Activated CD8-positive, alpha-beta T cell treated with anti-CD3 and anti-CD28 coated beads for 36 hours (primary cell): ENCODE data around the gene SZT2. TPM values are rescaled to one million over a fixed set of nuclear protein-coding genes. Genes with fewer than 3 reads are reported as not detected.

Experiments
- ATAC-seq: fragments of 200-7000 bp; cut with Tn5 transposase; one replicate; pipeline ENCODE4 v1.10.0; 2021; ENCODE audit warnings: mild to moderate bottlenecking, moderate library complexity
- CTCF ChIA-PET: fragments of 350-600 bp; sonication (Branson Sonifier 250); formaldehyde crosslinking; loops from one replicate; lab custom pipeline; 2021; ENCODE audit warnings: antibody characterized with exemption; lab: Charles Lee
- POLR2A ChIA-PET: fragments of 350-600 bp; sonication (Branson Sonifier 250); formaldehyde crosslinking; loops from one replicate; lab custom pipeline; 2021; ENCODE audit warnings: antibody characterized with exemption; lab: Charles Lee
- DNase-seq: peaks from one replicate; pipeline ENCODE4 v3.0.0-alpha.2; 2020
- H3K27ac Mint-ChIP-seq: one replicate; pipeline ENCODE4 v1.8.0; 2021; ENCODE audit warnings: mild to moderate bottlenecking, mixed read lengths
- H3K27me3 Mint-ChIP-seq: one replicate; pipeline ENCODE4 v1.8.0; 2021; ENCODE audit warnings: mixed read lengths
- H3K36me3 Mint-ChIP-seq: one replicate; pipeline ENCODE4 v1.8.0; 2021; ENCODE audit warnings: low read depth, mixed read lengths
- H3K4me1 Mint-ChIP-seq: one replicate; pipeline ENCODE4 v1.8.0; 2021; ENCODE audit warnings: low read depth, mixed read lengths
- H3K4me3 Mint-ChIP-seq: one replicate; pipeline ENCODE4 v1.8.0; 2021; ENCODE audit warnings: mild to moderate bottlenecking, moderate library complexity, mixed read lengths
- H3K9me3 Mint-ChIP-seq: one replicate; pipeline ENCODE4 v1.8.0; 2021; ENCODE audit warnings: mixed read lengths
- CTCF ChIP-seq: fragments of 200-600 bp; IDR thresholded peaks from one replicate; pipeline ENCODE4 v1.8.0; 2022; ENCODE audit warnings: antibody characterized with exemption, mild to moderate bottlenecking
- intact Hi-C: fragments of 100-400 bp; cut with micrococcal nuclease; formaldehyde crosslinking; loops from one replicate; pipeline ENCODE4 v1.10.0; 2022
- total RNA-seq, 2 experiments: library from RNA; stranded (reverse); gene quantifications; one replicate each; pipeline ENCODE4 v1.2.3, GENCODE V29; 2021

The SZT2 gene
- total RNA-seq, 2 experiments from 2014 or later = 30.1 to 33.3 TPM

DNA sequence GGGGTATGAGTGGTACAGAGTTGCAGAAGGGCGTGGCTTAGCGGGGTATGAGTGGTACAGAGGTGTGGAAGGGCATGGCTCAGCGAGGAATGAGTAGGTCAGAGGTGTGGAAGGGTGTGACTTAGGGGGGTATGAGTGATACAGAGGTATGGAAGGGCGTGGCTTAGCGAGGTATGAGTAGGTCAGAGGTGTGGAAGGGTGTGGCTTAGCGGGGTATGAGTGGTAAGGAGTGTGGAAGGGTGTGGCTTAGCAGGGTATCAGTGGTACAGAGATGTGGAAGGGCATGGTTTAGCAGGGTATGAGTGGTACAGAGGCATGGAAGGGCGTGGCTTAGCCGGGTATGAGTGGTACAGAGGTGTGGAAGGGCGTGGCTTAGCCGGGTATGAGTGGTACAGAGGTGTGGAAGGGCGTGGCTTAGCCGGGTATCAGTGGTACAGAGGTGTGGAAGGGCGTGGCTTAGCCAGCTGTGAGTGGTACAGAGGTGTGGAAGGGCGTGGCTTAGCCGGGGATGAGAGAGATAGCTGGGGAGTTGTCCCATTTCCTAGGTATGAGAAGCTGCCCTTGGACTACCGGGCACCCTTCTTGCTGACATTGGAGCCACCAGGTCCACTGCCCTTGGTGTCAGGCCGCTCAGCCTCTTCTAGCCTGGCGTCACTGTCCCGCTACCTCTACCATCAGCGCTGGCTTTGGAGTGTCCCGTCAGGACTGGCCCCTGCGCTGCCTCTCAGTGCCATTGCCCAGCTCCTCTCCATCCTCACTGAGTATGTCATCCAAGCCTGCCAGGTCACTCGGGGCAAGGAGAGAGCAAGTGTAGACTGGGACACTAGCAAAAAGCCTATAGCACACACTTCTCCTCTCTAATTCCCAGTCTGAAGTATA, 34.2 kb downstream of the SZT2 start:
- DNase-seq (peak; percentile 21), ATAC-seq (peak; percentile 75)
- intact Hi-C loops = no loop called here
- no peak overlapping the region for H3K27ac Mint-ChIP-seq
- no peaks in the 10 kb centered on the region for H3K4me1 Mint-ChIP-seq
- no peaks in the 10 kb centered on the region for H3K27me3 Mint-ChIP-seq
- no peak overlapping the region for H3K4me3 Mint-ChIP-seq
- POLR2A ChIA-PET = interaction anchor here (0.6 to 0.7 kb wide), 2 partner anchors 92 to 1910 kb away, joined by 3 read pairs; no protein-coding TSS in a partner anchor
- TF ChIP-seq CTCF = no peak
- H3K36me3 Mint-ChIP-seq = peaks cover 18% of the 10 kb centered on the region
- H3K9me3 Mint-ChIP-seq = no peaks in the 10 kb centered on the region
- CTCF ChIA-PET = interaction anchor here (1.3 to 2.4 kb wide), 2 partner anchors 9 to 197 kb away, joined by 3 to 11 read pairs; no protein-coding TSS in a partner anchor

DNA sequence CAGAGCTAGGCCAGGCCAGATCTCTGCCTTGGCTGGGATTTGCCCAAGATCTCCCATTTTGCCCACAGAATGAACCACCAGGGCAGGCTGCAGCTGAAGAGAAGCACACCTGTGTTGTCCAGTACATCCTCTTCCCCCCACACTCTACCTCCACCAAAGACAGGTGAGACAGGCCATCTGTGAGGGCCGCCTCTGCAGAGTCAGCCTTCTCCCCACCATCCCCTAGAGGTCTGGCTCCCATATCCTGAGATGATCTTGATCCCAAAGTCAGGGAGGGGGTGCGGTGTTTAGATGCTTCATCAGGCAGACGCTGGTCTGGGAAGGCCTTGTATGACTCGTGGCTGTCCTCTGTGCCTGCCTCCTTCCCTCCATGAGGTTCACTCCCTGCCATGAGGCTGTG, 35.3 kb downstream of the SZT2 start:
- no peaks in the 10 kb centered on the region for H3K4me1 Mint-ChIP-seq
- no peak overlapping the region for H3K4me3 Mint-ChIP-seq
- no peak for ATAC-seq
- POLR2A ChIA-PET = no interaction called here
- no peak overlapping the region for H3K27ac Mint-ChIP-seq
- no peaks in the 10 kb centered on the region for H3K27me3 Mint-ChIP-seq
- TF ChIP-seq CTCF = no peak
- CTCF ChIA-PET = interaction anchor here (1.3 to 2.4 kb wide), 2 partner anchors 10 to 198 kb away, joined by 3 to 11 read pairs; no protein-coding TSS in a partner anchor
- H3K9me3 Mint-ChIP-seq = no peaks in the 10 kb centered on the region
- intact Hi-C loops = no loop called here
- H3K36me3 Mint-ChIP-seq = peaks cover 17% of the 10 kb centered on the region
- no peak for DNase-seq

- ATAC-seq (no peak), DNase-seq (no peak)
- Mint-ChIP-seq H3K9me3 (no peaks in the 10 kb centered on the region), H3K4me3 (no peak overlapping the region), H3K27me3 (no peaks in the 10 kb centered on the region), H3K27ac (no peak overlapping the region), H3K36me3 (peaks cover 10% of the 10 kb centered on the region), H3K4me1 (no peaks in the 10 kb centered on the region)
- intact Hi-C loops = no loop called here
- POLR2A ChIA-PET = no interaction called here
- TF ChIP-seq CTCF = no peak
- CTCF ChIA-PET = interaction anchor here (3.6 kb wide), 1 partner anchor 13 kb away, joined by 13 read pairs; no protein-coding TSS in a partner anchor
Measured at GRCh38 chr1:43426221-43426620, 36.5 kb downstream of the SZT2 start.

- H3K4me3 Mint-ChIP-seq = no peak overlapping the region
- no peaks in the 10 kb centered on the region for H3K4me1 Mint-ChIP-seq
- no peak overlapping the region for H3K27ac Mint-ChIP-seq
- intact Hi-C loops = no loop called here
- DNase-seq = no peak
- no peaks in the 10 kb centered on the region for H3K9me3 Mint-ChIP-seq
- no peak for ATAC-seq
- no peaks in the 10 kb centered on the region for H3K27me3 Mint-ChIP-seq
- CTCF ChIA-PET = interaction anchor here (3.6 kb wide), 1 partner anchor 14 kb away, joined by 13 read pairs; no protein-coding TSS in a partner anchor
- H3K36me3 Mint-ChIP-seq = peaks cover 11% of the 10 kb centered on the region
- no peak for TF ChIP-seq CTCF
- POLR2A ChIA-PET = interaction anchor here (0.9 kb wide), 1 partner anchor 153 kb away, joined by 3 read pairs; no protein-coding TSS in a partner anchor
Measured at GRCh38 chr1:43427524-43427923, 37.8 kb downstream of the SZT2 start.

DNA sequence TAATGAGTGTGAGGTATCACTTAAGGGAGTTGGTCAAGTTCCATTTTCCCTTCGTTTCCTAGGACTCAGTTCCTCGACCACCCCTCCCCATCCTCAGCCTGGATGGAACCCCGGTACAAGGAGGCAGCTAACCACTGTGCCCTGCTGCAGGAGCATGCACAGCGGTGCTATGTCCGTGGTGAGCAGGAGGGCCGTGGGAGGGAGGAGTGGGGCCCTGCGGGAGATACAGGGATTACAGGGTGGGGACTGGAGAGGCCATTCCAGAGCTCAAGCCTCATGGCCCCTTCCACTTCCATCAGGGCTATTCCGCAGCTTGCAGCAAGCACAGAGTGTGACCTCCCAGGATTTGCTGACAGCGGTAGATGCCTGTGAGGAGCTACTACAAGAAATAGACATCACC, 38.2 kb downstream of the SZT2 start:
- no peaks in the 10 kb centered on the region for H3K4me1 Mint-ChIP-seq
- no peak overlapping the region for H3K4me3 Mint-ChIP-seq
- no peak for TF ChIP-seq CTCF
- H3K9me3 Mint-ChIP-seq = no peaks in the 10 kb centered on the region
- peaks cover 11% of the 10 kb centered on the region for H3K36me3 Mint-ChIP-seq
- ChIA-PET CTCF (interaction anchor here (3.6 kb wide), 1 partner anchor 14 kb away, joined by 13 read pairs; no protein-coding TSS in a partner anchor), POLR2A (interaction anchor here (0.9 kb wide), 1 partner anchor 153 kb away, joined by 3 read pairs; no protein-coding TSS in a partner anchor)
- DNase-seq = no peak
- no peak for ATAC-seq
- intact Hi-C loops = no loop called here
- H3K27ac Mint-ChIP-seq = no peak overlapping the region
- no peaks in the 10 kb centered on the region for H3K27me3 Mint-ChIP-seq
